ENCODE results near the gene NAGPA.

The NAGPA gene

DNA sequence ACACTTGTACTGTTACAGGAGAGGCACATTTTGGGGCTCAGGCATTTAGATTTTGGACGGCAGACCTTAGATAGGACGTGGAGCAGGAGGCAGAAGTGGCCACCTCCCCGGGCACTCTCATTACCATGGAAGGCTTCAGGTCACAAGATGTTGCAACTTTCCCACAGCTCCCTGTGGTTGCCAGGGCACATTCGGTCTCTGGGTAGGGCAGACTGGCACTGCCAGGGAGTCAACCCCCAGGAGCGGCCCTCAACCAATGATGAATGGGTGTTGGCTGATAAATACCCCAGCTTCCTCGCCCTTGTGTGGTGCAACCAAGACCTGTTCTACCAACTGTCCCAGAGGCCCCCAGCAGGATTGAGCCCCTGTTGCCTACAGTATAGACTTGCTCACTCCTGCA, 11.2 kb downstream of the NAGPA start:
- DNase-seq (ENCODE audit: extremely low read depth, low read depth) = no peak
- H3K4me3 ChIP-seq (replicated peaks; ENCODE audit: low read depth, low read length) = no peak overlapping the region
- no peak for TF ChIP-seq CTCF (IDR thresholded peaks at IDR 0.05; ENCODE audit: low read depth, low read length, missing control alignments)

GRCh38 chr16:5020551-5020950, 13.2 kb downstream of the NAGPA start:
- no peak for TF ChIP-seq CTCF (IDR thresholded peaks at IDR 0.05; ENCODE audit: low read depth, low read length, missing control alignments)
- H3K4me3 ChIP-seq (replicated peaks; ENCODE audit: low read depth, low read length) = no peak overlapping the region
- no peak for DNase-seq (ENCODE audit: extremely low read depth, low read depth)

DNA sequence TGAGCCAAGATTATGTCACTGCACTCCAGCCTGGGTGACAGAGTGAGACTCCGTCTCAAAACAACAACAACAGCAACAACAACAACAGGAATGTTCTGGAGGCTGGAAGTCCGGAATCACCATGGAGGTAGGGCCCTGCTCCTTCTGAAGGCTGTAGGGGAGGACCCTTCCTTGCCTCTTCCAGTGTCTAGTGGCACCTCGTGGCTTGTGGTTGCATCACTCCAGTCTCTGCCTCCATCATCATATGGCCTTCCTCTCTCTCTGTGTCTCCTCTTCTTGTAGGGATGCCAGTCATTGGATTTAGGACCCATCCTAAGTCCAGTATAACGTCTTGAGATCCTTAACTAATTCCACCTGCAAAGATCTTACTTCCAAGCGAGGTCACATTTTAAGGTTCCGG, 14.0 kb downstream of the NAGPA start:
- no peak overlapping the region for H3K4me3 ChIP-seq (replicated peaks; ENCODE audit: low read depth, low read length)
- TF ChIP-seq CTCF (IDR thresholded peaks at IDR 0.05; ENCODE audit: low read depth, low read length, missing control alignments) = no peak
- no peak for DNase-seq (ENCODE audit: extremely low read depth, low read depth)

DNA sequence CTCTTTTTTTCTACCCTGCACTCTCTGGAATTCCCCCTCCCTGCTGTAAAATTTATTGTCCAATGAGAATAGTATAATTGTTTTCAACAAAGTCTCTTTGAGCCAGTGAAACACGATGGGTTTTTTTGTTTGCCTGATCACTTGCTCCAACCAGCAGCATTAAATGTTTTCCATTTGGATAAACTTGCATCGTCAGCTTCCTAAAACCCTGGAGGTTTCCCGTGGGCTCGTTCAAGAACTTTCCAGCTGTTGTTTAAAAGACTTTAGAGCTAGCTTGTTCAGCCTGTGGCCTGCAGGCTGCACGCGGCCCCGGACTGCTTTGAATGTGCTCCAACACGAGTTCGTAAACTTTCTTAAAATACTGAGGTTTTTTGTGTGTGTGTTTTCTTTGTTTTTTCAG, 14.9 kb downstream of the NAGPA start:
- no peak for DNase-seq (ENCODE audit: extremely low read depth, low read depth)
- no peak for TF ChIP-seq CTCF (IDR thresholded peaks at IDR 0.05; ENCODE audit: low read depth, low read length, missing control alignments)
- no peak overlapping the region for H3K4me3 ChIP-seq (replicated peaks; ENCODE audit: low read depth, low read length)

GRCh38 chr16:5017678-5017969, 16.1 kb downstream of the NAGPA start:
- no peak for DNase-seq (ENCODE audit: extremely low read depth, low read depth)
- no peak overlapping the region for H3K4me3 ChIP-seq (replicated peaks; ENCODE audit: low read depth, low read length)
- no peak for TF ChIP-seq CTCF (IDR thresholded peaks at IDR 0.05; ENCODE audit: low read depth, low read length, missing control alignments)

DNA sequence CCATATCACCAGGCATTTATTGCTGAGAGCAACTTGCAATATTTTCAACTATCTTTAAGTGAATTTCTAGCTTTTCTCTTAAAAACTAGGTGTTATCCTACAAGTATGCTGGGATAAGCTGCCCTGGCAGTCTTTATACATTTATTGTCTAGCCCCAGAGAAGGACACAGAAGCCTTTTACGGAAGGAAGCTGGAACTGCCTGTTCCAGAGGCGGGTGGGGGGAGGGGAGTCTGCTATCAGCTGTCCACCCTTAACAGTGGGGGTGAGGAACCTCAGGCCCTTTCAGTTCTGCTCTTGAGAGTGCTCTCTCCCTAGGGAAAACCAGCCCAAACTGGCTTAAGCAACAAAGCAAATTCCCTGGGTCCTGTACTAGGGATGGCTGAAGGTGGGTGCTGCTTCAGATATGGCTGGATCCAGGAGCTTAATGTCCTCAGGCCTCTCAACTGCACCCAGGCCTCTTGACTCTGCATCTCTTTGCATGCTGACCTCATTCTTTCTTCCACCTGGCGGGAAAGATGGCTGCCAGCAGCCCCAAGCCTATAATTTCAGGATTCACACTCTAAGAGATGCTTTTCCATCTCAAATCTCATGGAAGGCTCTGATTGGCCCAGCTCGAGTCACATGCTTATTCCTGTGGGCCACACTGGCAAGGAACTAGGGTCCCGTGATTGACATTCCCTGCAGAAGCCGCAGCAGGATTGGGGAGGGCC, 16.6 kb downstream of the NAGPA start:
- H3K4me3 ChIP-seq (replicated peaks; ENCODE audit: low read depth, low read length) = no peak overlapping the region
- no peak for DNase-seq (ENCODE audit: extremely low read depth, low read depth)
- TF ChIP-seq CTCF (IDR thresholded peaks at IDR 0.05; ENCODE audit: low read depth, low read length, missing control alignments) = no peak

- no peak overlapping the region for H3K4me3 ChIP-seq (replicated peaks; ENCODE audit: low read depth, low read length)
- TF ChIP-seq CTCF (IDR thresholded peaks at IDR 0.05; ENCODE audit: low read depth, low read length, missing control alignments) = no peak
- no peak for DNase-seq (ENCODE audit: extremely low read depth, low read depth)
These were observed 17.8 kb downstream of the NAGPA start for GRCh38 chr16:5015887-5016286.

Data from HFF-Myc (cell line).